ENCODE measurements around the gene CEACAM3.
A peak's percentile ranks its signal among the peaks of the same experiment; 100 is the strongest.

CEACAM3 gene

DNA sequence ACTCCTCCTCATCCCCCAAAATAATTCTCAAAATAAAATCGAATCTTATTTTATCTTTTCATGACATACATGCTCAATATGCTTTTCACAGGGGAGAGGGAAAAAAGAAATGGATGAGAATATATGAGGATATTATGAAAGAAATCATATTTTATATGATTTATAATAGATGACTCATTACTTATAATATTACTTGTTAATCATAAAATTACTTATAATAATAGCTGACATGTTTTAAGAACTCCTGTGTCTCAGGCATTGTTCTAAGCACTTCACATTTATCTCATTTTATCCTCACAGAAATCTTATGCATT, 3.0 kb upstream of the CEACAM3 start:
- DNase-seq: no peak

DNA sequence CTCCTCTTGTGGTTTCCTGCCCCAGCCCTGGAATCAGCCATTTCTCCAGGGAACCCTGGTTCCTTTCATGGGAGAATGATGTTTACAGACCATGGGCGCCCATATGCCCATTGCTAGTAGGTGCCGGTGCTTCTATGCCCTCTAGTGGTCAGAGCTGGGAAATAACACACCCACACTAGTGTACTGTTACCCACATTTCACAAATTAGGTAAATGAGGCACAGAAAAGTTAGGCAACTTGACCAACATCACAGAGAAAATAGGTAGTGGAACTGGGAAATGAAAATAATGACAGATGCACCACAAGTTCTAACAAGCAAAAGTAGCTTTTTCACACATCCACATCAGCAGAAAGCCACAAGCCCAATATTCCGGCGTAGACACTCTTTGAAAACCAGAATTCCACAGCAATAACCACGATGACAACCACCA, 1.3 kb upstream of the CEACAM3 start:
- DNase-seq: no peak

DNA sequence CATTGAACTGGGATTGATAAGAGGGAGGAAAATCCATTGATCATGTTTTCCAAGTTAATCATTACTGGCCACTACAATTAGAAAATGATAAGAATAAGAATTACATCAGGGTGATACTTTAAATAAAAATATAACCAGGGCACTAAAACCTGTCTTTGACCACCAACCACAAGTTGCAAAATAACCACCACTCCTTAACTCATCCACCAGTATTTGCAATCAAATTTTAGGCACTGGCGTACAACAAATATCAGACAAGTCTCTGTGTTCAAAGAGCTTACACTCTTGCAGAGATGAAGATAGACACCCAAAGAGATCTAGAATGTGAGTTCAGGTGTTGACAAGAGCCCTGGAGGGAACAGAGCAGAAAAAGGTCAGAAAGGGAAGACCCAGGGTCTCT, 514 bp downstream of the CEACAM3 start:
- no peak for DNase-seq

DNA sequence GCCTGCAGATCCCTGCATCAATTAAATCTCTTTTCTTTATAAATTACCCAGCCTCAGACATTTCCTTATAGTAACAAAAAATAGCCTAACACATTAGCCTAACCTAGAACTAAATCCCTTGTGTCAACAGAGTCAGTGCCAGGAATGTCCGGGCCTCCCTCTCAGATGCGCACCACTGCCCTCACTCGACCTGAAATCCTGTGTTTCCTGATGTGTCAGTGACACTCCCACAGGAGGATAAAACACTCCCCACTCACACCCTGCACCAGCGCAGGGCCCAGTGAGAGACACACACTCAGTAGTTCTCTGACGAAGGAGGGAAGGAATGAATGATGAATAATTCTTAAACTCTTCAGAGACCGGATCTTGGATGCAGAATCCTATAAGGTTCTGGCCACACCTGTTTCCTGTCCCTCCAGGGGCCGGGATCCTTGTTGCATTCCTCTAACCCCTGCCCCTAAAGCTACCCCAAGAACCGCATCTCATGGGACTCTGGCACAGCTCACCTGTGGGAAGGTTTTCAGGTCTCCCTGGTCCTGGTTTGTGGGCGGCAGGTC, 3.1 kb downstream of the CEACAM3 start:
- DNase-seq: no peak

DNA sequence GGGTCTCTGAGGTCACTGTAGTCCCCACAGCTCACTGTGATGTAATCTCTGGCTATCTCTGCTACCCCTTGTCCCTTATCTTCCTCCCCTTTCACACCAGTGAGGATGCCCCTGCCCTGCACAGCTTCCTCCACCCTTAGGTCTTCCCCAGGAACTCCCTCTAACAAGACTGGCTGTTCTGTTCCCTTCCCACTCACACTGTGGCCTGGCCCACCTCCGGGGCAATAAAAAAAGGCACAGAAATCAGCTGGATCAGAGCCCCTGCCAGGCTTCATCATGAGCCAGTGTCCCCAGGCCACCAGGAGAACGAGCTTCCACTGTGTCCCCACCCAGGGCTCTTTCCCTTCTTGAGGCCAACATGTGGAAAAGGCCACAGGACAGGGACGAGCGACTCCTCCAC, 4.6 kb downstream of the CEACAM3 start:
- DNase-seq: no peak

DNA sequence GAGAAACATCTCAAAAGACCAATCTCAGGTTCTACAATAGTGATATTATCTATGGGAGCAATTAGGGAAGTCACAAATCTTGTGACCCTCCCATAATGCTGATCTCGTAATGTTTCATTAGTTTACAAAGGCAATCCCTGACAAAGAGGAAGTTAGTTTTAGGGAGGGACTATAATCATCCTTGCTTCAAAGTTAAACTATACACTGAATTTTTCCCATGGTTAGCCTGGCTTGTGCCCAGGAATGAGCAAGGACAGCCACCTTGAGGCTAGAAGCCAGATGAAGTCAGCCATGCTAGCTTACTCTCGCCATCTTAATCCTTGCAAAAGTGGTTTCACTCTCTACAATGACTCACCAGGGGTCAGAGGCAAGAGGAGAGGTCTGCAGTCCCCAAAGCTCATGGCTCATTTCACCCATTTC, 5.4 kb downstream of the CEACAM3 start:
- peak; percentile 61 for DNase-seq

DNA sequence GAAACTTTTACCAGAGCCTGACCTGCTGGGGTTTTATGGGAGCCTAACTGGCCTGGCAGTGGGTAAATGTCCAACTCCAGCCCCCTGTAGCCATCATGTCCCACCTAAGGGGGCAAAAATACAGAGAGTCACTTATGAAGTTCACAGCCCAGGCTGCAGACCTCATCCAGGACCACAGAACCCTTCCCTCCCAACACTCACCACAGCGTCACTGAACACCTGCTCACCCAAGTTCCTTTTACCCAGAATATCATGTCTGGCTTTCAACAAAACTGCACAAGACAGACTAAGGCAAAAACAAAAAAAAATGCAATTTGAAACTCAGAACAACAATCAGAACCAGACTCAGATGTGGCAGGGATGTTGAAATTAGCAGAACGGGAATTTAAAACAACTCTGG, 6.4 kb downstream of the CEACAM3 start:
- DNase-seq: no peak

DNA sequence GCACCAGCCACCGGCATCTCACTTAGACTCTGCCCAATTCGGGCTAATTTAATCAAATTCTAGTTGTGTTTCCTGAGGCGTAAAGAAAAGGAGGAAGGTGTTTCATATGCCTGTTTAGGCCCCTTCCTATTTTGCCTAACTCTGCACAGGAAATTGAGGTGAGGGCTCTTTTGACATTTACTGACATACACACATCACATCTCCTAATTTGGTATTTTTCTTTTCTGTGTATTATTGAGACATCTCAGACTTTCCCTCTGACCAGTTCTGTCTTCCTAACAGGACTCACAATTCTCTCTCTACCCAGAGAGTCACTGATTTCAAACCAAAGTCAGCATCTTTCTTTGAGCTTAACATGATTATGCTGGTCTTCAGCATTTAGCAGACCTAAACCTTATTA, 7.9 kb downstream of the CEACAM3 start:
- DNase-seq: no peak

DNA sequence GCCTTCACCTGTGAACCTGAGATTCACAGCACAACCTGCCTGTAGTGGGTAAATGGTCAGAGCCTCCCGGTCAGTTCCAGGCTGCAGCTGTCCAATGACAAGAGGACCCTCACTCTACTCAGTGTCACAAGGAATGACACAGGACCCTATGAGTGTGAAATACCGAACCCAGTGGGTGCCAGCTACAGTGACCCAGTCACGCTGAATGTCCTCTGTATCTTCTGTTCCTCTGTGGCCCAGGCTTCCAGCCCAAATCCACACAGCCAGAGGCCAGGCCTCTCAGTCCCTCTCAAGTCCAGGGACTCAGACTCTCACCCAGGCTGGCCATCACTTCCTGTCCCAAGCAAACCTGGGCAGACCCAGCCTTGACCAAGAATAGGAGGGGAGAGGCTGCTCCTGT, 10.8 kb downstream of the CEACAM3 start:
- no peak for DNase-seq

DNA sequence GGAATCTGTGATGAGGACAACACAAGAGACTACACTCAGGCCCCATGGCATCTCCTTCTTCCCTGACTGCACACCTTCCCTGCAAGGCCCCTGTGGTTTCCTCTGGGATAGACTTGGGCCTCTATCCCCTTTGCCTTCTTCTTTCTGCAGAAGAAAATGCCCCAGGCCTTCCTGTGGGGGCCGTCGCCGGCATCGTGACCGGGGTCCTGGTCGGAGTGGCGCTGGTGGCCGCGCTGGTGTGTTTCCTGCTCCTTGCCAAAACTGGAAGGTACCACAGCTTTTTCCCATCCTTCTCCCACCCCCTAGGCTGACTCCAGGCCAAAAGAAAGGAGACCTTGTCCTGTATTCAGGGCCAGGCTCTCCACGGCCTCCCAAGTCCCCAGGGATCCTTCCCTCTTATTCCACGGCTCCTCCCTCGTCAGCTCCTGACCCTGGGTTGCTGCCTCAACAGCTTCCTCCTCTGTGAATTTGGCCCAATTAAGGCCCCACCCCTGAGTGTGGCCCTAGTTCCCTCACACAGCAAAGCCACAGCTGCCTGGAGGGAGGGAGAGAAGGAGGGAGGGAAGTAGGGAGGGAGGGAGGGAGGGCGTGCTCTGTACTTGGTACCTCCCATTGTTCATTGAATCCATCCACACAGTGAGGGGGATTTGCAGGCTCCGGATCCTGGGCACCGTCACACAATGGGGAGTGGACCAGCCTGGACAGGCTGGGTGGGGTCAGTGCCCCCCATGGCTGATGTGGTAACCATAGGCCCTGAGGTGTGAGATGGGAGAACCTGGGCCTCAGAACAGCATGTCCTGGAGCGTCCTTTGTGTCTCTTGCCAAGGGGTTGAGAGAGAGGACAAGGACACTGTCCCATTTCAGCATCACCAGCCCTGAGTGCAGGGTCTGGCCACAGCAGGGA, 12.5 kb downstream of the CEACAM3 start:
- DNase-seq: peak; percentile 29

DNA sequence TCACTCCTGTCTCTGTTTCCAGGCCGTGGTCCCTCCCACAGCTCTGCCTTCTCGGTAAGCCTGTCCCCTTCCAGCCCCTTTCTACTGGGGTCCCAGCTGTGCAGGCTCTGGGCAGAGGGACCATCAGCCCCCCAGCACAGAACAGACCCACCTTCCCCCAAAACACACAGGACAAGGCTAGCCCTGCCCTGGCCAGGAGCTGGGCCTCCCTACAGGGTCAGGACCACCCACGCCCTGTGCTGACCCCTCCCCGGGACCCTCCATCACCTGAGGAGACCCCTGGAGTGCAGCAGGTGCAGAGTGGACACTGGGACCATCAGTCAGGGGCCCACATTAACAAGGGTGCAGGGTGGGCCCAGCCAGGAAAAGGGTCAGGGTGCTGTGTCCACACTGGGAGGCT, 13.9 kb downstream of the CEACAM3 start:
- no peak for DNase-seq

DNA sequence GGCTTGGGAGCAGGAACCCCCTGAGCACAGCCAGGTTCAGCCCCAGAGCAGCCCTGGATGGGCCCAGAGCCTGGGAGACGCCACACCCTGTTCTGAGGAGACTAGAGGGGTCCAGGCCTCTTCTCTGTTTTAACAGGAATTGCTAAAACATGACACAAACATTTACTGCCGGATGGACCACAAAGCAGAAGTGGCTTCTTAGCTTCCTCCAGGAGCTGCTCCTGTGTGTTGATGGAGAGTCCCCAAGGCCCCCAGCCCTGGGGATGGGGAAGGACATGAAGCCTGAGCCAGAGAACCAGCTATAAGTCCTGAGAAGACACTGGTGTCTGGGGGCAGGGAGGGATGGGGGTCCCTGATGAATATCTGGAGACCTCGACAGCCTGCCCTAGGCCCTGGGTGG, 14.6 kb downstream of the CEACAM3 start:
- peak; percentile 71 for DNase-seq

DNA sequence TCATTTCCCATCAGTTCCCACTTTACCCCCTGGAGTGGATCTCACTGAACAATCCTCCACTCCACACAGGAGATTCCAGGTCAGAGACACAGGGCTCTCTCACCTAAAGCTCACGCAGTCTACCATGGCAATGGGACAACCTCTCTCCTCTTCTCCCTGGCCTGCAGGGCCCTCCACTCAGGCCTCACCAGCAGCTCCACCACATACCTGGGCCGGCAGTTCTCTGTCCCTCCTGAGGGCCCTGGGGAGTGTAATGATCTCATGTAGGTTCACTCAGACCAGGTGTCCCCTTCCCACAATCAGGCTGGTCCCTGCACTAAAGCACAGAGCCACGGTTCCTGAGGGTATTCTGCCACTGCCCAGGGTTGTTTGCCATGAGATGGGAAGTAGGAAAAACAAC, 15.6 kb downstream of the CEACAM3 start:
- no peak for DNase-seq

DNA sequence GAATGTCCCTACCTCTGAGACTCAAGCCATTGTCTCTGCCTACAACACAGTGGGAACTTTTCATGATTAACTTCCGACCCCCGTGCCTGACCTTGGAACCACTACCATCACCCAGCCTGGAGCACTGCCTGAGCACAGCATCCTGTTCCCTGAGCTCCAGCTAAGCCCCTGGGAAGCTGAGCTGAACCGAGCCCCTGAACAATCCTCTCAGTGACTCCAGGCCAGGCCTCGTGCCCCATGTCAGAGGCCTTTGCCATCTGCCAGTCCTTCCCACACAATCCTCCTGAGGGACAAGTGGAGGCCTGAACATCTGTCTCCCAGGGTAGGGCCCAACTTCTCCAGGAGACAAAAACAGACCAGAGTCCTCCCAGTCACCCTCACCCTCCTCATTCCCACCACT, 17.5 kb downstream of the CEACAM3 start:
- no peak for DNase-seq

DNA sequence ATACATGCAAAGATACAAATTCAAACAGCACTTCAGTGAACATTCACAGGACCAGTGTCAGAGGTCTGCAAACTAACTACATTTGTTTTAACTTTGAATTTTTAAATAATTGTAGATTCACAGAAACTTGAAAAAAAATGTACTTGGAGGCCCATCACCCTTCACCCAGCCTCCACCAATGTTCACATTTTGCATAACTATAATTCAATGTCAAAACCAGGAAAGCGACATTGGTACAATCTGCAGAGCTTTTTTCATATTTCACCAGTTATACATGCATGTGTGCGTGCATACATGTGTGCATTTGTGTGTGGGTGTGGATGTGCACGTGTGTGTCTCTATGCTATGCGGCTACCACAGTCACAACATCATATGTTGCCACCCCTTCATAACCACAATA, 18.9 kb downstream of the CEACAM3 start:
- DNase-seq: no peak

DNA sequence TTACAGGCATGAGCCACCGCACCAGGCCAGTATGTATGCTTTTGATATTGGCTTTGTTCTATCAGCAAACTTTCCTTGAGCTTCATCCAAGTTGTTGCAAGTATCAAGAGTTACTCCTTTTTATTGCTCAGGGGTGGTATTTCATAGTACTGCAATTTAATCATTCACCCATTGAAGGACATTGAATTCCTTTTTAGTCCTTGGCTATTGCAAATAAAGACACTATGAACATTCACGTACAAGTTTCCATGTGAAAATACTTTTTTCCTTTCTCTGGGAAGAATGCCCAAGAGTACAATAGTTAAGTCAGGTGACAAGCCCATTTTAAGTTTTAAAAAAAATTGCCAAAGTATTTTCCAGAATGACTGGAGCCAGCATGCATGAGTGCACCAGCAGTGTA, 20.4 kb downstream of the CEACAM3 start:
- no peak for DNase-seq

DNA sequence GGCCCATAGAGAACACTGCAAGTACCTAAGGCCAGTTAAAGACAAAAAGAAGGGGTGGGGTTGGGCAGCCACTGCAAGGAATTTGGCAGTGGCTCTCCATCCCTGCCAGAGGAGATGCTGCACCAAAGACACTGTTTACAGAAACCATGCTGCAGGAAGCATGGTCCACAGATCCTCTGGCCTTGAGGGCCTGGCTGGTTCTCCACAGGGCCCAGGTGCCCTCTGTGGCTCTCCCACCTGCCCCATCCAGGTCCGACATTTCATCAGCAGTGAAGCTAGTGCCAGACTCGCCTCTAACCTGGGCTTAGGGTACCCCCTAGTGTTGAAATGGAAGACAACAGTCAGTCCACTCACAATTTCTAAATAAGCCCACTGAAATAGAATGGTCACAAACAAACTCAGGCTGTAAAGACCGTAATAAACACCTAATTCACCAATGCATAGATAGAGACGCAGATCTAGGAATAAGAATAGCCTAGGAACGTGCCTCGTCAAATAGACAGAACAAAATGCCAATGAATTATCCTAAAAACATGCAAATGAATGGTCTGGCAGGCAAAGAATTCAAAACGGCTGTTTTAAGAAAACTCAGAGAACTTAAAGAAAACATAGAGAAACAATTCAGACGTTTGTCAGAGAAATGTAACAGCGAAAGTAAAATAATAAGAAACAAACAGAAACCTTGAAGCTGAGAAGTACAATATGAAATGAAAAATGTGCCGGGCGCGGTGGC, 24.8 kb downstream of the CEACAM3 start:
- peak; percentile 23 for DNase-seq

DNA sequence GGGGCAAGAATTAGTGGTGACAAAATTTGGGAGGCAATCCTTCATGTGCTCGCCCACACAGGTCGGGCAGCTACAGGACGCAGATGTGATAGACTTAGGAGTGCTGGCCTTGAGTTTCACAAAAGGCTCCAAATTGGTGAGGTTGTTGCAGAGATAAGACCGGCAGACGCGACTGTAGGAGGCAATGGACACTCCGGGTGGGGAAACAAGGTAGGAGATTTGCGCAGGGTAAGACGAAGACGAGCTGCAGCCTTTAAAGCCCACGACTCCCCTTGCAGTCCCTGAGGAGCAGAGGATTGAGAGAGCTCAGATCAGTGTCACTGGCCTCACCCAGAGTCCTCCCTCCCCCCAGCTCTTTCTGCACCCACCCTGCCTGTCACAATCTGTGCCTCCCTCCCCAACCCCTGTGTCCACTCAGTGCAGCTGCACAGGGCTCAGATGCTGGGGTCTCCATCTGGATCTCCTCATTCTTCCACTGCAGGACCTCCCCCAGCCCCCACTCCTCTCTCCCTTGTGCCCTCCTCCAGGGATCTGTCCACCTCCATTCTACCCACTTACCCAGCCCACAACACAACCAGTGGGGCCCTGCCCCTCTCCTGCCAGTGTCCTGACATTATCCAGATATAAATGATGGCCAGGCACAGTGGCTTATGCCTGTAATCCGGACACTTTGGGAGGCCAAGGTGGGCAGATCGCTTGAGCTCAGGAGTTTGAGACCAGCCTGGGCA, 41.8 kb downstream of the CEACAM3 start:
- no peak for DNase-seq

DNA sequence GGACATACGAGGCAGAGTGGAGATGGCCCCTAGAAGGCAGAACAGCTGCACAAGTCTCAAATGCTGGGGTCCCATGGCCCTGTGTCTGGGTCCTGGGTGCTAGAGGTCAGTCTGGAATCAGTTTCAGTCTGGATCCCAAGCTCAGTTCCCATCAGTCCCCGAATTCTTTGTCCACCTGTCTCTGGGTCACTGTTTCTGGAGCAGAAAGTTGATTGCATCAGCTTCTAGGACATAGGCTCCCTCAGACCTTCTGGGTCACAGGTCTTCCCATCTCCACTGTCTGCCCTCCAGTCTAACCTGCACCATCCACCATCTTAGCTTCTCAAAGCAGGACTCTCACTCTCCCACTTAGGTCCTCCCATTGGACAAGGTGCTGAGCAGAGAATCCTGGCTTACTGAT, 42.8 kb downstream of the CEACAM3 start:
- DNase-seq: no peak

DNA sequence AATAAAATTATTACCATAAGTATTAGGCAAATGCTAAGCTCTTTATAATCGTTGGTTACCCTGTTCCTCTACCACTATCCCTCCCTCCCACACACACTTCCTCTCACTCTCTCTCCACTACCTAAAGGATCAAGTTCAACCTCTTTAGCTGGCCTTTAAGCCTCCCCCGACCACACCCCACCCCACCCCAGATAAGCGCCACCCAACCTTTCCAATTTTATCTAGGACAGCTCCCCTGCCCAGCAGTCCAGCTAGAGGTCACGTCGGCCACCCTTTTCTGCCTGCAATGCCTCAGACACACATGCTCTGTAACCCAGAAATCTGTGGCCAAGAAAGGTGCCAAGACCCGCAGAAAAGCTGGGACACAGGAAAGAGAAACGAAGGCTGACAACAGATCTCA, 47.0 kb downstream of the CEACAM3 start:
- DNase-seq: no peak

DNA sequence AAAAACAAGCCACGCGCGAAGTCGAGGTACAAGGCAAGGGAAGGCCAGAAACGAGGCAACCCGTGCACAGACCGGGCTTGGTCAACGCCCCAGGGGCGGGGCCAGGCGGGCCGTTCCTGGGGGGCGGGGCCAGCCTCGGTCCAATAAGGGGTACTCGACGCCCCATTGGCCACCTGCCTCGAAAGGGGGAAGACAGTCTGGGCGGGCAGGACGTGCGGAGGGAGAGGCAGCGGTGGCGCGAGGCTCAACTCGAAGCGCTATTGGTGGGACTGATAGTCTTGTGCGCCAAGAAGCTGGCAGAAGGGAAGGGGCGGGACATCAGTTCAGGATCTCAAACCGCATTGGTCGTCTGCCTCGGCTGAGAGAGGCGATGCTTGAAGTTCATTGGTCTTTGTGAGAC, 48.2 kb downstream of the CEACAM3 start, which contains the start of gene LYPD4:
TSS of gene LYPD4 (minus strand) at position 83 of the 400 bp plus-strand sequence. CDS start 5,398 bp downstream, outside the sequence.
- DNase-seq: no peak

DNA sequence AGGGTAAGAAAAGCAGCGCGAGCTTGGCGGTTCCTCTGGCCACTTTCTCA, 48.4 kb downstream of the CEACAM3 start, which contains the start of gene DMRTC2:
TSS of gene DMRTC2 (plus strand) at position 42 of the 50 bp plus-strand sequence. CDS start 2,387 bp downstream, outside the sequence.
- no peak for DNase-seq

DNA sequence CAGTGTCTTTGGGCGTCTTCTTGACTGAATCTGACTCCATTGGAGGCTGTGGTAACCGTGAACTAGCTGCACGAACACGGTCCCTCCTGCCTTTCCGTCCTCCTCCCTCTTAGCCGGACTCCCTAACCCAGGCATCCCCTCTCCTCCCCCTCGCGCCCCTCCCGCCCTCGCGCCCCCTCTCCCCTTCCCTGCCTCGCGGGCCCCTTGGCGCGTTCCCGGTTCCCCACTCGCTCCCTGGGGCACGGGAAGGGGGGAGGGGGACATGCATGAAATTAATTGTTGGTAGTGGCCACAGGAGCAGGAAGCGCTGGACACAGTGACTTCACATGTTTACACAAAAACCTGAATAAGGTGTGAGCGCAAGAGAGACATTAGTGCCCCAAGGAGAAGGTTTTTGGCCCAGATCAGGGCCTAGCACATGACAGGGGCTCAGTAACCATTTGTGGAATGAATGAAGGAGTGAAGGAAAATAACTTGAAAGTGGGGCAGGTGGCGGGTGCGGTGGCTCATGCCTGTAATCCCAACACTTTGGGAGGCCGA, 48.7 kb downstream of the CEACAM3 start:
- no peak for DNase-seq
